Measurements from ENCODE around the gene LPA.

GRCh38 chr6:160595838-160596832 lies 67.9 kb downstream of the LPA start:
- TF ChIP-seq CTCF (conservative IDR thresholded peaks at IDR 0.05; ENCODE audit: low read depth, low read length) (no peak), EZH2 (IDR thresholded peaks at IDR 0.05; ENCODE audit: low read length, unreplicated experiment) (no peak)

All from PC-3 (cell line).